Activated T-cell treated with anti-CD3 and anti-CD28 coated beads for 1 hour (primary cell): ENCODE data around the gene ATR.
A peak's percentile ranks its signal among the peaks of the same experiment; 100 is the strongest.
"Not testable (repeated sequence)": the region's sequence is repeated elsewhere in the genome, so short reads cannot be mapped to it uniquely, and the experiment has no call there.

Source experiments
- DNase-seq: peaks from one replicate; pipeline ENCODE4 v3.0.0-alpha.2; 2020; ENCODE audit warnings: low read depth

The ATR gene

DNA sequence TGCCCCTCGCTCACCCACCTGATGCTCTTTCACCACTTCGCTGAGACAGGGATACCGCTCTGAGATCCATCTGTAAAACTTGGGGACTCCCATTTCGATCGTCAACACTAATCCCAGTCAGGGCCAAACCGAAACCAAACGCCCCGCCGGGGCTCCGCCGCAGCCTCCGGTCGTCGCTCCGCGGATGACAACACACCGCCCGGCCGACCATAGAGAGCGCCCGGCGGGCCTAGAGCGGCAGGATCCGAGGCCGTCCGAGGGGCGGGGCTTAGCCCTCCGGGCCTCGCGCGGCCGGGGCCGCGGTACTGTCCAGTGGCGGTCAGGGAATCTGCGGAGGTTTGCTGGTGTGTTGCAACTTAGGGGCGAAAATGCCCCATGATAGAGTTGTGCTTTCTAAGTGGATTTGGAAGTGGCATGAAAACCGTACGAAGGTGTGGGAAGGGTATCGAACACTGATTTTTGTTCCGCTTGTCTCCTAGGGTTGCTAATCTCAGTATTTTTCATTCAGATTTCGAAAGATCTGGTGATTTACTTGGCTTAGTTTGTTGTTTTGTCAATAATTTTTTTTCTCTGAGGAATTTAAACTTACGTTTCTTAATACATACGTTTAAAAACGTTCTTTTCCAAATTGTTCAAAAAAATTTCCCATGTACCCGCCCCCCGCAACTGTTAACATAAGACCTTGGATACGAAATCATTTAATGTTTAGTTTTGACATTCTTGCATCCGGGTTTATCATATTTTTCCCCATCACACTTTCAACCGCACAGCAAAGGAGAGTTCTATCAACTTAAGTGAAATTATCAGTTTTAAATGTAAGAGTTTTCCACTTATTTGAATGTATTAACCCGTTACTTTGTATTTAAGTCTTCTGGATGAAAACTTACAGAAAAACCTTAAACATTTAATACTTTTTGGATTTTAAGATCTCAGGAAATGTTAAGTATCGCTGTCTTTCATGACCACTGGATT is 130.4 kb downstream of the ATR start, which contains the start of gene XRN1:
Gene XRN1 (minus strand): TSS at position 186 of the 972 bp plus-strand sequence. CDS start 93 bp downstream, at position 93.
- DNase-seq = peak; percentile 90

- peak; percentile 16 for DNase-seq
Measured at GRCh38 chr3:142447301-142447851, 131.2 kb downstream of the ATR start.

- no peak for DNase-seq
Measured at GRCh38 chr3:142445816-142446254, 132.7 kb downstream of the ATR start.

GRCh38 chr3:142444343-142444742 is 134.2 kb downstream of the ATR start:
- DNase-seq = no peak

- DNase-seq = not testable (repeated sequence)
Measured at GRCh38 chr3:142443060-142443459, 135.5 kb downstream of the ATR start.

DNA sequence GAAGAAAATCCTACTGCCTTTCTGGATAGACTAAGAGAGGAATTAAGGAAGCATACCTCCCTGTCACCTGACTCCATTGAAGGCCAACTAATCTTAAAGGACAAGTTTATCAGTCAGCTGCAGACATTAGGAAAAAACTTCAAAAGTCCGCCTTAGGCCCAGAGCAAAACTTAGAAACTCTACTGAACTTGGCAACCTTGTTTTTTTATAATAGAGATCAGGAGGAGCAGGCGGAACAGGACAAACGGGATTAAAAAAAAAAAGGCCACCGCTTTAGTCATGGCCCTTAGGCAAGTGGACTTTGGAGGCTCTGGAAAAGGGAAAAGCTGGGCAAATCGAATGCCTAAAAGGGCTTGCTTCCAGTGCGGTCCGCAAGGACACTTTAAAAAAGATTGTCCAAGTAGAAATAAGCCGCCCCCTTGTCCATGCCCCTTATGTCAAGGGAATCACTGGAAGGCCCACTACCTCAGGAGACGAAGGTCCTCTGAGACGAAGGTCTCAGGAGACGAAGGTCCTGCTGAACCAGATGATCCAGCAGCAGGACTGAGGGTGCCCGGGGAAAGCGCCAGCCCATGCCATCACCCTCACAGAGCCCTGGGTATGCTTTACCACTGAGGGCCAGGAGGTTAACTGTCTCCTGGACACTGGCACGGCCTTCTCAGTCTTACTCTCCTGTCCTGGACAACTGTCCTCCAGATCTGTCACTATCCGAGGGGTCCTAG is 138.9 kb downstream of the ATR start:
- DNase-seq = not testable (repeated sequence)

GRCh38 chr3:142438096-142438495 is 140.4 kb downstream of the ATR start:
- not testable (repeated sequence) for DNase-seq

- no peak for DNase-seq
Measured at GRCh38 chr3:142436951-142437585, 141.5 kb downstream of the ATR start.

DNA sequence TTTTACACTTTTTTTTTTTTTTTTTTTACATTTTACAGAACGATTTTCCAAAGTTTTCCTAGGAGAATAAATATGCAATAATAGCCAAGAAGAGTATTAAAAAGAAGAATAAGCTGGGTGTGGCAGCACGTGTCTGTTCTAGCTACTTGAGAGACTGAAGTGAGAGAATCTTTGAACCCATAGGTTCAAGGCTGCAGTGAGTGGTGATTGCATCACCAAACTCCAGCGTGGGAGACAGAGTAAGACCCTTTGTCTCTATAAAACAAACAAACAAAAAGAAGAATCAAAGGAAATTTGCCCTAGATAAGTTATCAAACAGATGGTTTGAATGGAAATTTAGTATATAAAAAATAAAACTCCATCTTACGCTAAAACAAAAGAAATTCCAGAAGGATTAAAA is 144.0 kb downstream of the ATR start:
- DNase-seq = no peak

DNA sequence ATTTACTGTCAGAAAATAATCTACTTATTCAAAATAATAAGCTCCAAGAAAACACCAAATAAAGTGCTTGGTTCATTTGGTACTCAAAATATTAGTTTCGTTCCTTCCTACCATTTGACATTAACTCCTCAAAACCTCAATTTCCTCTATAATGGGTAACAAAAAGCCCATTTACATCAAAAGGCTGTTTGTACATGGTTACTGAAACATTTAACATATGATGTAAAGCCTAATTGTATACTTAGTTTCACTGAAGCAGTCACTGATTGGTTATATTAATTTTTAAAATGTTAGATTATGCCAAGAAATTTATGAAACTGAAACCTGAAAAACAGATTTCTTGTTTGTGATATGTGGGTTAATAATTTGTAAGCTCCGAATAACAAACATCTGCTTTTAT is 145.4 kb downstream of the ATR start:
- no peak for DNase-seq

GRCh38 chr3:142429582-142429981 is 149.0 kb downstream of the ATR start:
- no peak for DNase-seq

DNA sequence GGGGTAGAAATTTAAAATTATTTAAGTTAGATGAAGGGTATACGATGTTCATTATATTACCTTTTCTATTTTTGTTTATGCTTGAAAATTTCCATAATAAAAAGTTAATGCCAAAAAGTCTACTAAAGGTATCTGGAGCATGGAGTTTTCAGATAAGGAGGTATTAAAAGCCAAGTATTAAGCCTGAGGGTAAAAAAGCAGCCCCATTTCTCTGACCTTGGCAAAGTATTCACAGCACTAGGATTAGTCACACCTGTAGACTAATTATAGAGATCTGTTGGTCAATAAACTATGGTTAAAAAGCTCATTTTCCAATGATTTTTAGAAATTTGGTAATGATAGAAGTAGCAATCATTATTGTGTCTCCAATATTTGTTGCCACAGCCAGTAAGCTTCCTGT is 153.8 kb downstream of the ATR start:
- DNase-seq = no peak

GRCh38 chr3:142418926-142419592 is 159.5 kb downstream of the ATR start:
- no peak for DNase-seq

DNA sequence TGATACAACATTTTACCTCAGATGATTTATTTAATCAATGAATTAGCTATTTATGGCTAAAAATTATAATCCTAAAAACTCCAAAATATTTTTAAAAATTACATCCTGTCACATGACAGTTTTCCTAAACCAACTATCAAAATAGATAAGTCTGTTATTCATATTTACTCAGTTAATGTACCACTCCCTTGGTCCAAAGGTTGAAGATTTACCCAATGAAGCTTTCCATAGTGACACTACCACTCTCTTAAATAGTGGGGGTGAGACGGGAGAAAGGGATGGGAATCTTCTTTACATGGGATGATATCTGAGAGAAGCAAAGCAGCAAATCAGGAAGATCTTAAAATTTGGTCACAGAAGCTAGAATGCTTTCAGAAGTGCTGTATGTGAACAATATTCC is 161.2 kb downstream of the ATR start:
- no peak for DNase-seq

GRCh38 chr3:142400537-142400936 is 178.0 kb downstream of the ATR start:
- DNase-seq = not testable (repeated sequence)
